COLO829 (cell line): ENCODE measurements around the gene CLDN34.

ENCODE experiments used
- DNase-seq: peaks from one replicate; pipeline ENCODE4 v3.0.0; 2012; ENCODE audit warnings: low spot score

Gene CLDN34

GRCh38 chrX:9966775-9967408 lies at the start of gene CLDN34:
TSS of gene CLDN34 (plus strand) at chrX:9967358. CDS start at chrX:9967358, 0 bp downstream.
- no peak for DNase-seq

- DNase-seq, result no peak
Measured at GRCh38 chrX:9917861-9918260, 49.3 kb upstream of the CLDN34 start.

GRCh38 chrX:9919632-9920172 lies 47.5 kb upstream of the CLDN34 start:
- DNase-seq, result no peak

- DNase-seq, result no peak
Measured at GRCh38 chrX:9921407-9921806, 45.8 kb upstream of the CLDN34 start.

- DNase-seq, result no peak
Measured at GRCh38 chrX:9923357-9923756, 43.8 kb upstream of the CLDN34 start.

- no peak for DNase-seq
Measured at GRCh38 chrX:9926002-9926401, 41.2 kb upstream of the CLDN34 start.

GRCh38 chrX:9927698-9928482 lies 39.3 kb upstream of the CLDN34 start:
- DNase-seq, result peak; percentile 27

GRCh38 chrX:9935436-9935835 lies 31.7 kb upstream of the CLDN34 start:
- DNase-seq, result no peak

- DNase-seq, result no peak
Measured at GRCh38 chrX:9937761-9938160, 29.4 kb upstream of the CLDN34 start.

GRCh38 chrX:9938516-9938915 lies 28.6 kb upstream of the CLDN34 start:
- no peak for DNase-seq

- DNase-seq, result no peak
Measured at GRCh38 chrX:9940421-9940820, 26.7 kb upstream of the CLDN34 start.

- no peak for DNase-seq
Measured at GRCh38 chrX:9942086-9942485, 25.1 kb upstream of the CLDN34 start.

- DNase-seq, result no peak
Measured at GRCh38 chrX:9943420-9943819, 23.7 kb upstream of the CLDN34 start.

- DNase-seq, result no peak
Measured at GRCh38 chrX:9947131-9947794, 19.9 kb upstream of the CLDN34 start.

- DNase-seq, result no peak
Measured at GRCh38 chrX:9948406-9948805, 18.8 kb upstream of the CLDN34 start.

- DNase-seq, result no peak
Measured at GRCh38 chrX:9952300-9952699, 14.9 kb upstream of the CLDN34 start.

GRCh38 chrX:9953396-9953795 lies 13.8 kb upstream of the CLDN34 start:
- no peak for DNase-seq

- no peak for DNase-seq
Measured at GRCh38 chrX:9955506-9955905, 11.7 kb upstream of the CLDN34 start.

GRCh38 chrX:9957743-9958142 lies 9.4 kb upstream of the CLDN34 start:
- DNase-seq, result no peak

- DNase-seq, result no peak
Measured at GRCh38 chrX:9958183-9958582, 9.0 kb upstream of the CLDN34 start.

- DNase-seq, result no peak
Measured at GRCh38 chrX:9961750-9962149, 5.4 kb upstream of the CLDN34 start.

GRCh38 chrX:9977635-9978034 lies 10.5 kb downstream of the CLDN34 start:
- no peak for DNase-seq

- no peak for DNase-seq
Measured at GRCh38 chrX:9980401-9980800, 13.2 kb downstream of the CLDN34 start.
